GM12891 (cell line): Measurements from ENCODE around the gene GJD2. TPM values are rescaled to one million over a fixed set of nuclear protein-coding genes. Genes with fewer than 3 reads are reported as not detected.

Source experiments
- DNase-seq: peaks from one replicate; pipeline ENCODE4 v3.0.0; 2011; ENCODE audit warnings: low spot score; ENCODE audit not compliant: insufficient read length
- FAIRE-seq: peaks from 2 replicates; lab custom pipeline; 2011; peaks lifted over from hg19 to GRCh38; lab: Jason Lieb, UNC
- PAX5 ChIP-seq: IDR thresholded peaks from 2 replicates; pipeline ENCODE4 v1.6.1; 2011; ENCODE audit warnings: low read length, moderate library complexity, mild to moderate bottlenecking; ENCODE audit not compliant: insufficient read depth, severe bottlenecking
- POLR2A ChIP-seq: IDR thresholded peaks from 2 replicates; pipeline ENCODE4 v1.6.1; 2011; ENCODE audit warnings: low read depth, low read length, control low read depth
- POLR2AphosphoS5 ChIP-seq: IDR thresholded peaks from 2 replicates; pipeline ENCODE4 v1.6.1; 2011; ENCODE audit warnings: low read depth, low read length, control low read depth
- POU2F2 ChIP-seq: IDR thresholded peaks from 2 replicates; pipeline ENCODE4 v1.6.1; 2011; ENCODE audit warnings: low read depth, mild to moderate bottlenecking, control low read depth, low read length, moderate library complexity
- SPI1 ChIP-seq: IDR thresholded peaks from 2 replicates; pipeline ENCODE4 v1.6.1; 2011; ENCODE audit warnings: low read depth, low read length, control low read depth
- TAF1 ChIP-seq: IDR thresholded peaks from 2 replicates; pipeline ENCODE4 v1.6.1; 2011; ENCODE audit warnings: low read depth, low read length, control low read depth
- polyA plus RNA-seq: library from polyadenylated mRNA; unstranded; fragments of >200 nt; gene quantifications from one replicate; pipeline ENCODE4 v1.2.1, GENCODE V29; 2012; ENCODE audit warnings: low read depth, missing spikeins, inconsistent platforms; ENCODE audit not compliant: missing spikeins

The GJD2 gene
- not detected for polyA plus RNA-seq

DNA sequence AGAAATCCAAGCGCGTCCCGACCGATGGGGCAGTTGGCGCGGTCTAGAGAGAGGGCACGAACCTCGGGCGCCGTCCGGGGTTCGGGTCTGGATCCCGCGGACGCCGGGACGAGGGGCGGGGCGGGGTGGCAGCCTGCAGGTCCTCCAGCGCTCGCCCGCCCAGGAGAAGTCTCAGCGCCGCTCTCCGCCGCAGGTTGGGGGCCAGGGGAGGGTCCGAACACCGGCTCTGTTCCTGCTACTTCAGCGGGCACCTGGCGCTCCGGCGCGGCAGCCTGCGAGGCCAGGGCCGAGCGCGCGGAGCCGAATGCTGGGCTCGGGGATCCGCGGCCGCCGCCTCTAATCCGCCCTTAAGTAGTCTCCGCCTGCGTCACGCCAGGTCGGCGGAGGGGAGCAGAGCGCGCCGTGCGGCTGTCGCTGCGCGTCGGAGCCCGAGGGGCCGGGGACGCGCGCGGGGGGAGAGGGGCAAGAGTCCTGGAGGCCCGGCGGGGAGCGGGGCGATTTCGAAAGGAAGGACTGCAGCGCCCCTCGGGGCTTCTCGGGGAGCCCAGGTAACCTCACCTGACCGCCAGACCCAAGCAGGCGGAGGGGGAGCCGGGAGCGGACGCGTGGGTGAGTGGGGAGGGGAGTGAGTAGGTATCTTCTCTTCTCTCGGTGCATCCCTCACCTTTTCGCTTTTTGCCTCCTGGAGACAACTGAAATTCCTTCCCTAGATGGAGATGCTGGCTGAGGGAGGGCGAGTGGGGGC is at the start of gene GJD2:
Gene GJD2, minus strand, starts transcription at position 325 of the 745 bp plus-strand sequence. CDS start 510 bp downstream, outside the sequence.
- FAIRE-seq (no peak), DNase-seq (peak; percentile 24)
- no peak for TF ChIP-seq POU2F2
- no peak for TF ChIP-seq SPI1
- TF ChIP-seq POLR2AphosphoS5 = no peak
- TF ChIP-seq TAF1 = no peak
- no peak for TF ChIP-seq POLR2A
- no peak for TF ChIP-seq PAX5

DNA sequence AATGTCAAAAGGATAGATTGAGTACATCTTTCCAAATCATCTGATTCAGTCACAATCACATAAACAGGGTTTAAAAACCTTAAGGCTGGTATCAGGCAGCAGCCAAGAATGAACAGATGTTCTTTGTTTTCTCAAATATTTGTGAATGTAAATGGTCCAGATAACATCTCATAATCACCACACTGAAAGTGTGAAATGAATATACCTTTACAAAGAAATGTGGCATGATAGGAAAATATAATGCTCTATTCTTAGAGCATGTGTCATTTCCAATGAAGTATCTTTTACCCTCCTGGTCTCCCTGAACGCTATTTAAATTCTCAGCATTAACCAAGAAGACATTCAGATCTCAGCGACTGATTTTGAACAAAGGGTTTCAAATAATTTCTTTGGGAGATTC is 49.3 kb upstream of the GJD2 start:
- no peak for TF ChIP-seq POLR2A
- FAIRE-seq = no peak
- no peak for DNase-seq

DNA sequence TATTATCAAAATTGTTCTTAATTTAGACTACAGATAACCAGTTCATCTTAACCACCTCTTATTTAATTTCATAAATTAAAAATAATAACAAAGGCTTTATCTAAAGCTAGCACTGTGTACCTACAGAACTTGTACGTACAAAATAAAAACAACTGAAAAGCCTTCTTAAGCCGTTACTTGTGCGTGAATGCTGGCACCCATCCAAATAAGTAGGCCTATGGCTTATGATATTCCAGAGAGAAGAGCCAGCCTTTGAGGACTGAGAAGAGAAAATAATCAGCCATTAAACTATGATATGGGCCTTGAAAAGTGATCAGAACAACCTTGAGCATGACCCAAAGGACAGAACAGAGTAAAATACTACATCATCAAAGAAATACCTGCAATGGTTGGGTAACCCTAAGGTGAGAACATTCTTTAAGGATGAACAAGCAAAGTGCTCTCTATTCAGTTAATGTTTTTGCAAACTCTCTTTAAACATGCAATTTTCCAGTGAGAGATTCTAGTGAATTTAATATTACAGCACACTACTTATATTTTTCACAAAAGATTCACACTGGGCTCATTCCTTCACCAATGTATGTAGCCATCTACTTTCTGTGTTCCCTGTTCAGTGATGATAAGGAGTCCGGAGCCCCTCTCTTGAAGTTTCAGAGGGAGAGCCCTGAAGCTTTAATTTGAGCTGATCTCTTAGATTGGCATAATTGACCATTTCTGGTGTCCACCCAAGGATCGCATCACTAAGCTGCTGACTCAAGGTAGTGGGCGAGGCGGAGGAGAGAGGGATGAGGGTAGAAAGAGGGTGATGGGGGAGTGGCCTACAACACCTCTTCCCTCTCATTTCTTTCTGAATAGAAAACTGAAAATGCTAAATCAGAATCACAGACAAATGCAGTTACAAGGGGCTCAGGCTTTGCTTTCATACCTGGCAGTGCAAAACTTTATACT is 48.3 kb upstream of the GJD2 start:
- DNase-seq = no peak
- FAIRE-seq = no peak
- TF ChIP-seq SPI1 = no peak
- TF ChIP-seq PAX5 = no peak
- no peak for TF ChIP-seq POLR2AphosphoS5
- TF ChIP-seq TAF1 = no peak
- TF ChIP-seq POU2F2 = no peak
- TF ChIP-seq POLR2A = no peak

DNA sequence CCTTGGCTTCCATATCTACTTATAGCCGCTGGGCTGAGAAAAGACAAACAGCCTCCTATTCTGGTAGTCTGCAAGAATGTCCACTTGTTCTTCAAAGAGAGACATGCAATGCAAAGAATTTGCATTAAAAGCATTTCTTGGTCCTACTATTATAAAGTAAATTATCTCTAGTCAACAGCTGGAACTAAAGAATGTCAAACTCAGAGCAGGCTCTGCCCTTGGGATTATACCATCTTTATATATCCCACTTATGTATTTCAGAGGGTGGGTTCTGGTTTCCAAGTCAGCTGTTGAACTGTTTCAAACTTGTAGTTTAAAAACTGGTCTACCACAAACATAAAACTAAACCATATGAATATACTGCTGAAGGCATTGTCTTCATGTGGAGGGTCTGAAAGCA is 47.6 kb upstream of the GJD2 start:
- TF ChIP-seq POLR2A (no peak), SPI1 (no peak)

DNA sequence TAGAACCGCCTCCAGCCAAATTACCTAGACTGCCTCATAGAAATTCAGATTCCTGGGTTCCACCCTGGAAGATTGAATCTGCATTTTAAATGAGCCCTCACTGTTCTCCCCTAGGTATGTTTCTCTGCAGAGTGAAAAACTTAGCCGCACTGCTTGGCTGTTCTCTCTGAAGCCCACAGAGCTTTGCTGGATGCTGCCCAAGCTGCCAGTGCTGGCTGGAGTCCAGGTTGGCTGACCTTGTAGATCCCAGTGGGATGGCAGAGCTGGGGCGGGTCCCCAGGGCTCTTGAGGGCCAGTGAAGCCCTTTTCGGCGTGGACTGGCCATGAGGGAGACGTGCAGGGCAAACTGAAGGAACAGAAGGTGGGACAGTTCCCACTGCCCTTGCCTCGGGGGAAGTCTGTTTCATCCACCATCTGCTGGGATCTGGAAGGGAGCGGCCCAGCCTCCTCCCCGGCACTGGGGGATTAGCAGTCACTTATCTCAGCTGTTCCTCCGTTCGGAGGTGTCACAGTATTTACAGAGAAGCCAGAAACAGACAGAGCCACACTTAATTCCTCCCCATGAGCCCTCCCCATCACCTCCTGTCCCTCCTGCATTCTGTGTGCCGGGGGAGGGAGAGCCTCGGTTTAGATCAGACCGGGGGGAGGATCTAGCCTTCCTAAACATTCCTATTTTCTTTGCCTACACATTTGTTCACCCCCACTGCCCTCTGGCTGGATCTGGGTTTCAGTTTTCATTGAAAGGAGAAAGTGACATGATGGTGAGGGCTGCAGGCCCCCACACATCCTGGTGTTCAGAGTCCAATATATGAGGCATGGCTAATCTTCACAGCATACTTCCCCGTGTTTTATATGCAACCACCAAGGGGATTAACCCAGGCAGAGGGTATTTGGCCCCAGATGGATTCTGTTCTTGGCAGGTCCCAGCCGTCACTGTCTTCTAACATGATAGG is 44.6 kb upstream of the GJD2 start:
- DNase-seq = no peak
- no peak for TF ChIP-seq PAX5
- no peak for TF ChIP-seq POU2F2
- TF ChIP-seq POLR2AphosphoS5 = no peak
- no peak for TF ChIP-seq SPI1
- TF ChIP-seq TAF1 = no peak
- TF ChIP-seq POLR2A = no peak
- FAIRE-seq = no peak

More for the DNA sequence above, 47.6 kb upstream of the GJD2 start:
- FAIRE-seq = no peak
- no peak for DNase-seq

DNA sequence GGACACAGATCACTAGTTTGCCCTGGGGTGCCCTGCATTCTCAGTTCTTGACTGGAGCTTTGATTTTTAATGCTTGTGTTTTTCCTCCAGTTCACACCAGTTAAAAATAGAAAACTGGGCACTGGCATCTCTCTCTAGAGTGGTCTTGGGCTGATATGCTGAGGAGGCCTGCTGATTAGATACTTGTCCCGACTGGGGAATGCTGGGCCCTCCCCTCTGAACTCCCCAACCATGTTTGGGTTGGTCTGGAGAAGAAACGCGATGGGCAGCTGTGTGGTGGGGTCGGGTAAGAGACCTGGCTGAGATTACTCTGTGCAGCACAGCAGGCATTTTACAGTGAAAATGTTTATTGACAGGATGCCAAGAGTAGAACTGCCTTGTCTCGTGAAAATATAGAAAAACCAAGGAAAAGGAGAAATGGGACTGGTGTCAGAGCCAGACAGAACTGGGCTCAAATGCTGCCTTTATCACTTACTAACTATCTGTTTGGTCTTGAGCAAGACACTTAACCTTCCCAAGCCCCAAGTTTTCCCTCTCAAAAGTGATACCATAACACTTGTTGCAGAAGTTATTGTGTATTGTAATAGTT is 42.1 kb upstream of the GJD2 start:
- no peak for DNase-seq
- TF ChIP-seq SPI1 (no peak), PAX5 (no peak), POU2F2 (no peak), POLR2AphosphoS5 (no peak), TAF1 (no peak), POLR2A (no peak)
- no peak for FAIRE-seq

DNA sequence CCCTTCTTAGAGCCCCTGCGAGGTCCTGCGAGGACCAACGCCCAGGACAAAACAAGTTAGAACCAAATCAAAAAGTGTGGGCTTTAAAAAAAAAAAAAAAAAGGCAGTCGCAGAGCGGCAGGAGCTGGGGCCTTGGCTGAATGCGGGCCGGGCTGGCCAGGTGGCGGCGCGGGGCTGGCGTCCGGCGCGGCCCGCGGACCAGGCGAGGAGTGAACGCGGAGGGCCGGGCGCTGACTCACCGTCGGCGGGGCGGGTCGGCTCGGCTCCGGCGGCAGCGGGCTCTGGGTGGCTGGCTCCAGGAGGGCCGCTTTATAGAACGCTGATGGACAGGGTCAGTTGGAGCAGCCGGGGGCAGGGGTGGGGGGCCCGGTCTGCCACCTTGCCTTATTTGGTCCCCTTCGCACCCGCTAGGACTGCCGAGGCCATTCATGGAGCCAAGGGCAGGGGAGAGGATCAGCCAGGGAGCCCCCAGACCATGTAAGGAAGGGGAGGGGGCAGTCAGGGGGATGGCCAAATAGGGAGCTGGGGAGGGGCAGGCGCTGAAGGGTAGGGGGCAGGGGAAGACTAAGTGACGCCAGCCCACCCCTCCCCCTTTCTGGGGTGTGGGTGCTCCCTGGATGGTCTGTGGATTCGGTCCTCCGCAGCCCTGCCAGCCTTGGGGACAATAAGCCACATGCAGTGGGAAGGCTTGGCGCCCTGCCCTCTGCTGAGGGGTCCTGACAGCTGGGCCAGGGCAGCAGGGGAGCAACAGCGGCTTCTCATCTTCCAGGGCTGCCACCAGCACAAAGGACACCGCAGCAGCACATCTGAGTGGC is 40.7 kb upstream of the GJD2 start, which contains the start of gene ACTC1:
Gene ACTC1, minus strand, starts transcription at position 283 of the 815 bp plus-strand sequence. CDS start 741 bp downstream, outside the sequence.
- peak; percentile 9 for DNase-seq
- no peak for TF ChIP-seq POLR2AphosphoS5
- TF ChIP-seq SPI1 = no peak
- TF ChIP-seq TAF1 = no peak
- TF ChIP-seq POLR2A = no peak
- TF ChIP-seq POU2F2 = no peak
- TF ChIP-seq PAX5 = no peak
- FAIRE-seq = no peak

DNA sequence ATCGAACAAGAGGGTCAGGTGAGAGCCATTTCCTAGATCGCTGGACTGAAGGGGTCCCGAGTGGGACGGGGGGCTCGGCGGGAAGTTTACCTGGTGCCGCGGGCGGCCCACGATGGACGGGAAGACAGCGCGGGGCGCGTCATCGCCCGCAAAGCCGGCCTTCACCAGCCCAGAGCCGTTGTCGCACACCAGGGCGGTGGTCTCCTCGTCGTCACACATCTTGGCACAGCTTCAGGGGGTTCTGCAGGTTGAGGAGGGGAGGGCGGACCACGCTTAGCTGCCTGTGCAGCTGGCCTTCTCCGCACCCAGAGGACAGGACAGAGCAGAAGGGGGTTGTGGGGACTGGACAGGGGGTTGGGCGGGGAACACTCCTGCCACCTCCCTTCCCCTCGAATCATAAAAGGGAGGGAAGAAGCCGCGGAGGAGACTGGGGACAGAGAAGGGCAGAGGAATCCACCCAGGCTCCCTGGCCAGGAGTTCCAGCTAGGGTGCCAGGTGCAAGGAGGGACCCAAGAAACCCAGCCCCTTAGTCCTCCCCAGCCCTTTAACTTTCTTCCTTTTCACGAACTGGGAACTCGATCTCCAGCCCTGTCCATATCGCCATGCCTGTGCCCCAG is 39.9 kb upstream of the GJD2 start:
- FAIRE-seq (no peak), DNase-seq (peak; percentile 7)
- no peak for TF ChIP-seq PAX5
- TF ChIP-seq TAF1 = no peak
- TF ChIP-seq SPI1 = no peak
- no peak for TF ChIP-seq POLR2AphosphoS5
- TF ChIP-seq POLR2A = no peak
- no peak for TF ChIP-seq POU2F2

DNA sequence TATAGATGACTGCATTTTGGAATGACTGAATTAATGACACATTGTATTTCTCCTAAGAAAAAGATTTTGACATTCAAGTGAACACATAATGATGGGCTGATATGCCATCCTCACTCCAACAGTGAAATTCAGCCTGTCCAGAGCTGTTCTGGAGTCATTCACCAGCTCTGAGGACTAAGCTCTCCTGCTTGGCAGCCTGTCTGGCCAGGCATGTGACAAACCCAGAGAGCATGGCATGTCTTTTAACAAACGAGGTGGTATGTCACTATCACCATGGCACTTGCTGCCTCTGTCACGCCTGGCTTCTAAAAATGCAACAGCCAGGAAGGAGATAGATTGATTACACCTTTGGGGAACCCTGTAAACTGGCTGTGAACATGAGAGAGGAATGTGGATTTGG is 39.1 kb upstream of the GJD2 start:
- TF ChIP-seq PAX5 (no peak), TAF1 (no peak), POLR2A (no peak), SPI1 (no peak), POU2F2 (no peak), POLR2AphosphoS5 (no peak)
- no peak for FAIRE-seq
- DNase-seq = no peak
